BLaER1 (cell line): Measurements from ENCODE around the gene TBC1D20.

Experiments
- H3K27ac ChIP-seq: shearing (Covaris generic); formaldehyde crosslinking; 2 replicates; pipeline ENCODE4 v1.8.1; 2022
- H3K27me3 ChIP-seq: shearing (Covaris generic); formaldehyde crosslinking; 2 replicates; pipeline ENCODE4 v1.8.1; 2022
- H3K36me3 ChIP-seq: shearing (Covaris generic); formaldehyde crosslinking; 2 replicates; pipeline ENCODE4 v1.8.1; 2022
- H3K4me1 ChIP-seq: shearing (Covaris generic); formaldehyde crosslinking; 2 replicates; pipeline ENCODE4 v1.8.1; 2022
- H3K4me2 ChIP-seq: shearing (Covaris generic); formaldehyde crosslinking; 2 replicates; pipeline ENCODE4 v1.8.1; 2022
- H3K4me3 ChIP-seq: shearing (Covaris generic); formaldehyde crosslinking; 2 replicates; pipeline ENCODE4 v1.8.1; 2022
- H3K9ac ChIP-seq: shearing (Covaris generic); formaldehyde crosslinking; 2 replicates; pipeline ENCODE4 v1.8.1; 2022
- H3K9me3 ChIP-seq: shearing (Covaris generic); formaldehyde crosslinking; 2 replicates; pipeline ENCODE4 v1.8.1; 2022
- H4K20me1 ChIP-seq: shearing (Covaris generic); formaldehyde crosslinking; 2 replicates; pipeline ENCODE4 v1.8.1; 2022
- Cebpa-rat ChIP-seq: shearing (Covaris generic); IDR thresholded peaks from 2 replicates; pipeline ENCODE4 v1.8.1; 2022

TBC1D20 gene

GRCh38 chr20:420166-420620 lies 42.1 kb downstream of the TBC1D20 start:
- H3K9me3 ChIP-seq, result no peaks in the 10 kb centered on the region
- H3K27ac ChIP-seq, result no peak overlapping the region
- H3K4me2 ChIP-seq, result no peak overlapping the region
- no peaks in the 10 kb centered on the region for H3K27me3 ChIP-seq
- no peak overlapping the region for H3K4me3 ChIP-seq
- peaks cover 86% of the 10 kb centered on the region for H3K36me3 ChIP-seq
- H3K9ac ChIP-seq, result no peak overlapping the region
- no peak for TF ChIP-seq Cebpa-rat
- peaks cover 33% of the 10 kb centered on the region for H4K20me1 ChIP-seq
- peaks cover 9% of the 10 kb centered on the region; the same call in 1 of the 2 replicates for H3K4me1 ChIP-seq

GRCh38 chr20:419556-420165 lies 42.7 kb downstream of the TBC1D20 start:
- Histone ChIP-seq H3K36me3 (peaks cover 80% of the 10 kb centered on the region), H3K9ac (no peak overlapping the region), H3K27me3 (no peaks in the 10 kb centered on the region)

DNA sequence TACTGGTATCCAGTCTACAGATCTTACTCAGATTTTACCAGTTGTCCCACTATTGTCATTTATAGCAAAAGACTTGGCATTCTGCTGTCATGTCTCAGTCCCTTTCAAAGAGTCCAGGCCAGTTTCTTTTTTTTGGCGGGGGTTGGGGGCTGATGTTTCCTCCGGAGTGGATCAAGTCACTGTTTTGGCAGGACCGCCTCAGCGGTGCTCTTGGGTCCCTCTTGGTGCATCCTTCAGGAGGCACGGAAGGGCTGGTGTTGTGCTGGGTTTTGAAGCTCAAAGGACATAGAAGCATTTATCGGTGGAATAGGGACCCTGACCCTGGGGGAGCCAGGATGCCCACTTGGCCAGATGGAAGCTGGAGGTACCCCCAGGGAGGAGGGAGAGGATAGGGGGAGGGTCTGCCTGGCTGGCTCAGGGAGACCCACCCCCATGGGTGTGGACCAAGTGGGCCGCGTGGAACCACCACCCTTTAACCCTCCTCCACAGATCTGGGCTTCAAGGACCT lies 43.4 kb downstream of the TBC1D20 start:
- no peak overlapping the region for H3K4me3 ChIP-seq
- no peak overlapping the region for H3K9ac ChIP-seq
- H3K4me2 ChIP-seq, result no peak overlapping the region

More at GRCh38 chr20:419556-420165, 42.7 kb downstream of the TBC1D20 start:
- Histone ChIP-seq H3K4me2 (no peak overlapping the region), H3K4me1 (peaks cover 9% of the 10 kb centered on the region; the same call in 1 of the 2 replicates), H3K27ac (no peak overlapping the region), H3K4me3 (no peak overlapping the region), H3K9me3 (no peaks in the 10 kb centered on the region), H4K20me1 (peaks cover 38% of the 10 kb centered on the region)
- TF ChIP-seq Cebpa-rat, result no peak

DNA sequence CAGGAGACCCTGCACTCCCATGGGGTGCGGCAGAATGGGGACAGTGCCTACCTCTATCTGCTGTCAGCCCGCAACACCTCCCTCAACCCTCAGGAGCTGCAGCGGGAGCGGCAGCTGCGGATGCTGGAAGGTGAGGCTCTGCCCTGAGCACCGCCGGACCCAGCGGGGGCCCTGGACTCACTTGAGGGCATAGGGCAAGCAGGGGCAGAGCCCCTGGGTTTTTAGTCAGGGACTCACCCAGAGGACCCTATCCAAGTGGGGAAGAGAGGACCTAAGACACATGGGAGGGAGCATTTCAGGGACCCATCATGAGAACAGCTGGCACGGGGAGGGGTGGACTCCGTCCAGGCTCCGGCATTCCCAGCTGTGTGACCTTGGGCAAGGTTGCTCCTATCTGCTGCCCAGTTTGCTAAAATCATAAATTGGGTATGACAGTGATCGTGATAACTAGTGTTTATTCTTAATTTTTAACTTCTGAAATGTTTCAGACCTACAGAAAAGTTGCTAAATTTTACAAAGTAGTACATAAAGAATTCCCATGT lies 44.5 kb downstream of the TBC1D20 start:
- Histone ChIP-seq H3K27ac (no peak overlapping the region), H4K20me1 (peaks cover 53% of the 10 kb centered on the region), H3K4me1 (peaks cover 9% of the 10 kb centered on the region; the same call in 1 of the 2 replicates), H3K9me3 (no peaks in the 10 kb centered on the region), H3K9ac (no peak overlapping the region), H3K4me2 (peak overlapping the region; percentile 13; the same call in 1 of the 2 replicates), H3K27me3 (no peaks in the 10 kb centered on the region), H3K36me3 (peaks cover 69% of the 10 kb centered on the region), H3K4me3 (no peak overlapping the region)
- no peak for TF ChIP-seq Cebpa-rat

More for the DNA sequence above, 43.4 kb downstream of the TBC1D20 start:
- Histone ChIP-seq H3K9me3 (no peaks in the 10 kb centered on the region), H3K4me1 (peaks cover 9% of the 10 kb centered on the region; the same call in 1 of the 2 replicates), H3K27me3 (no peaks in the 10 kb centered on the region), H4K20me1 (peaks cover 46% of the 10 kb centered on the region), H3K36me3 (peaks cover 73% of the 10 kb centered on the region), H3K27ac (no peak overlapping the region)
- no peak for TF ChIP-seq Cebpa-rat

DNA sequence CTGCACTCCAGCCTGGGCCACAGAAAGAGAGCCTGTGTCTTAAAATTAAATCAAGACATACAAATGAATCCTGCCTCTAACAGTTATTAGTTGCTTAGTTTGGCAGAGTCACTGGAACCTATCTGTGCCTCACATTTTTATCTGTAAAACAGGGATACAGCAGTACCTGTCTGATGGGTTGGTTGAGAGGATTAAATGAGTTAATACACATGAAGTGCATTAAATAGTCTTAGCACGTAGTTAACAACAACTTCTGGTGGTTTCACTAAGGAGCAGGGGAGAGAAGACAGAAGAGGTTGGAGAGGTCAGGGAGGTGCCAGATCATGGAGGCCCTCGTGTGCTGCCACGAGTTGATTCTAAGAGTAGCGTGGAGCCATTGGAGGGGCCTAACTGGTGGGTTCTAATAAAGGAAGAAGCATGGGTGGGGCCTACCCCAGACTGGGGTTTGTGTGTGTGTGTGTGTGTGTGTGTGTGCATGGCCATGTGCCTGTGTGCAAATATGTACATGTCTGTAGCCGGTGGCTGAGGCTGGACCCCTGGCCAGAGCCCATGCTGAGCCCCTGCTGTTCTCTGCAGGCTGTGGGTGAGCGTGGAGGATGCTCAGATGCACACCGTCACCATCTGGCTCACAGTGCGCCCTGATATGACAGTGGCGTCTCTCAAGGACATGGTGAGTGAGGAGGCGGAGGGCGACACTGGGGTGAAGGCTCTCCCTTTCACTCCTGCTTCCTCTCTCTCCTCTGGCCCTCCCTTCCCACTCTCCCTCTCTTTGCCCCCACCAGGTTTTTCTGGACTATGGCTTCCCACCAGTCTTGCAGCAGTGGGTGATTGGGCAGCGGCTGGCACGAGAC lies 45.2 kb downstream of the TBC1D20 start:
- Histone ChIP-seq H3K27ac (no peak overlapping the region), H3K36me3 (peaks cover 69% of the 10 kb centered on the region), H3K9ac (no peak overlapping the region), H4K20me1 (peaks cover 53% of the 10 kb centered on the region), H3K9me3 (peaks cover 2% of the 10 kb centered on the region; the same call in 1 of the 2 replicates), H3K4me1 (peaks cover 9% of the 10 kb centered on the region; the same call in 1 of the 2 replicates), H3K27me3 (no peaks in the 10 kb centered on the region), H3K4me3 (no peak overlapping the region), H3K4me2 (0 out of 2 replicates have a peak overlapping the region, but pooled peaks have one; percentile 13)
- no peak for TF ChIP-seq Cebpa-rat

DNA sequence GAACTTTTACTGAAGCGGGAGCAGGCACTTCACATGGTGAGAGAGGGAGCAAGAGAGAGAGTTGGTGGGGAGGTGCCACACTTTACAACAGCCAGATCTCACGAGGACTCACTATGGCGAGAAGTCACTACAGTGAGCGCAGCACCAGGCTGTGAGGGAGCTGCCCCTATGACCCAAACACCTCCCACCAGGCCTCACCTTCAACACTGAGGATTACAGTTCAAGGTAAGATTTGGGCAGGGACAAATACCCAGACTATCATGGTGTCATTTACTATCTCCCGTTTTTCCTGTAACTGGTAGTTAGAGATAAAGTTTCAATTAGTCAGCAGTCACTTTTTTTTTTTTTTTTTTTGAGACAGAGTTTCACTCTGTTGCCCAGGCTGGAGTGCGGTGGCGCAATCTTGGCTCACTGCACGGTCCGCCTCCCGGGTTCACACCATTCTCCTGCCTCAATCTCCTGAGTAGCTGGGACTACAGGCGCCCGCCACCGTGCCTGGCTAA lies 46.5 kb downstream of the TBC1D20 start:
- peaks cover 69% of the 10 kb centered on the region for H3K36me3 ChIP-seq
- H3K4me2 ChIP-seq, result no peak overlapping the region
- no peak overlapping the region for H3K27ac ChIP-seq
- peaks cover 53% of the 10 kb centered on the region for H4K20me1 ChIP-seq
- H3K9me3 ChIP-seq, result peaks cover 15% of the 10 kb centered on the region
- no peak overlapping the region for H3K9ac ChIP-seq
- TF ChIP-seq Cebpa-rat, result no peak
- no peak overlapping the region for H3K4me3 ChIP-seq
- peaks cover 9% of the 10 kb centered on the region; the same call in 1 of the 2 replicates for H3K4me1 ChIP-seq
- H3K27me3 ChIP-seq, result no peaks in the 10 kb centered on the region

DNA sequence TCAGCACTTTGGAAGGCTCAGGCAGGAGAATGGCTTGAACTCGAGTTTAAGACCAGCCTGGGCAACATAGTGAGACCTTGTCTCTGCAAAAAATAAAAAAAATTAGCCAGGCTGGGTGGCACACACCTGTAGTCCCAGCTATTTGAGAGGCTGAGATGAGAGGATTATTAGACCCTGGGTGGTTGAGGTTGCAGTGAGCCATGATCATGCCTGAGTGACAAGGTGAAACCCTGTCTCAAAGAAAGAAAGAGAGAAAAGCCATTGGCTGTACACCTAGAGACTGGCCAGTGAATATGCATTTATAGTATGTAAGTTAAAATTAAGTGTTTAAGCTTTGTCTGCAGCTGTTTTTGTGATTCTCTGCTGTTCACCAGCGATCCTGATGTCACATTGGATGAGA lies 48.2 kb downstream of the TBC1D20 start:
- peaks cover 17% of the 10 kb centered on the region for H3K9me3 ChIP-seq
- peaks cover 69% of the 10 kb centered on the region for H3K36me3 ChIP-seq
- H3K27me3 ChIP-seq, result no peaks in the 10 kb centered on the region
- H4K20me1 ChIP-seq, result peaks cover 63% of the 10 kb centered on the region
- no peak overlapping the region for H3K27ac ChIP-seq
- no peak overlapping the region for H3K4me3 ChIP-seq
- H3K4me1 ChIP-seq, result peaks cover 21% of the 10 kb centered on the region
- no peak overlapping the region for H3K9ac ChIP-seq
- TF ChIP-seq Cebpa-rat, result no peak
- H3K4me2 ChIP-seq, result no peak overlapping the region

- Histone ChIP-seq H3K4me3 (no peak overlapping the region), H3K9ac (no peak overlapping the region), H3K4me2 (no peak overlapping the region), H3K27ac (no peak overlapping the region), H3K36me3 (peaks cover 55% of the 10 kb centered on the region), H3K9me3 (peaks cover 17% of the 10 kb centered on the region), H3K27me3 (no peaks in the 10 kb centered on the region), H4K20me1 (peaks cover 59% of the 10 kb centered on the region), H3K4me1 (peaks cover 21% of the 10 kb centered on the region)
- TF ChIP-seq Cebpa-rat, result no peak
Measured at GRCh38 chr20:412081-412480, 50.3 kb downstream of the TBC1D20 start.
